ENCODE results near the gene PALLD.

Gene PALLD

GRCh38 chr4:168524897-168525296, 28.0 kb downstream of the PALLD start:
- DNase-seq (ENCODE audit: low read depth, low spot score) = no peak

GRCh38 chr4:168527560-168527959, 30.7 kb downstream of the PALLD start:
- no peak for DNase-seq (ENCODE audit: low read depth, low spot score)

- no peak for DNase-seq (ENCODE audit: low read depth, low spot score)
Measured at GRCh38 chr4:168528131-168528949, 31.5 kb downstream of the PALLD start.

- no peak for DNase-seq (ENCODE audit: low read depth, low spot score)
Measured at GRCh38 chr4:168529257-168529656, 32.4 kb downstream of the PALLD start.

DNA sequence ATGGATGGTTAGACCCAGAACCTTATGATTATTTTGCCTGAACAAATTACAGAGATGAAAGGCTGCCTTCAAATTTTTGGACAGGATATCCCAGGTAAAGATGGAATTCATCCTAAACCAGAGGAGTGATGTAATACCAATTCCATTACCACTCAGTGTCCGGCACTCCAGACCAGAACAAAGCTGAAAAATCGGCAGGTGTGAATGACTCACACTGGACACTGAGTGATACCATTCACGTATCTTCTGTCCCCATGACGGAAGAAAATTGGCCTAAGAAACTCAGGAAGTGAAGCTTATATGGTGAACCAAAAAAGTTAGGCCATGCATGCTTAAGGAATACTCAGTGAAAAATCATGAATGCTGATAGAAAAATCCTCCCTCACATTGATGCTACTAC, 34.5 kb downstream of the PALLD start:
- DNase-seq (ENCODE audit: low read depth, low spot score) = no peak

DNA sequence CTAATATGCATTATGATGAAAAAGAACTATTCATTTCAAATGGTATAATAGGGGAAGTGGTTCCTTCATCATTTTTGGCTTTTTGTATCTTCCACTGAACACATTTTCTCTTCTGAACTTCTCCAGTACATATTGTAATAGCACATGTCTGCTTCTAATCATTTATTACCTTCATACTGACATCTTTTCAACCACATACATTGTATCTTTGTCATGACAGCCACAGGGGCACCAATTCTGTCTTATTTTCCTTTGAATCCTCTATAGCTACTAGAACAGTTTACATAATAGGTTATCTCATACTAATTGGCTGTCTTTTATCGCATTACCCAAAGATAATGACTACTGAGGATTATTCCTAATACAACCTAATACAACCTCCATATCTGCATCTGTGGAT, 37.7 kb downstream of the PALLD start:
- DNase-seq (ENCODE audit: low read depth, low spot score) = no peak

DNA sequence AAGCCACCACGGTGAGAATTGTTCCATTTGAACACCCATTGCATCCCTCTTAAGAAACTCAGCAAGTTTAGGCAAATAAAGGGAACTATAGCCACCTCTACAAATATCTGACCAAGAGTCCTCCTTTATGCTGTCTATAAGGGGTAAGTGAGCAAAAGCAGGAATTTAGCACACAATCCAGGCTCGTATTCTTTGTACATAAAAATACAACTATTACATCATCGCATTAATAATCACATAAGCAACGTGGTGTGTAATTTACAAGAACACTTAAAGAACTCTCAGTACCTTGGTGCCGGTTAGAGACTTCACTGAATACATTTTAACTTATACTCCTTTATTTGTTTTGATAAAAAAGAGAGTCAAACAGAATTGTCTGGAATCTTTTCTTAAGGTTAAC, 38.8 kb downstream of the PALLD start:
- DNase-seq (ENCODE audit: low read depth, low spot score) = no peak

DNA sequence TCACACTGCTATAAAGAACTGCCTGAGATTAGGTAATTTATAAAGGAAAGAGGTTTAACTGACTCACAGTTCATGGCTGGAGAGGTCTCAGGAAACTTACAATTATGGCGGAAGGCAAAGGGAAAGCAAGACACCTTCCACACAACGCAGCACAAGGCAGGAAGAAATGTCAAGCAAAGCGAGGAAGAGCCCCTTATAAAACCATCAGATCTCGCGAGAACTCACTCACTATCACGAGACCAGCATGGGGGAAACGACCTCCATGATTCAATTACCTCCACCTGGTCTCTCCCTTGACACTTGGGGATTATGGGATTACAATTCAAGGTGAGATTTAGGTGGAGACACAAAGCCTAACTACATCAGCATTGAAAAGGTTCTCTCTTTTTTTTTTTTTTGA, 39.6 kb downstream of the PALLD start:
- no peak for DNase-seq (ENCODE audit: low read depth, low spot score)

DNA sequence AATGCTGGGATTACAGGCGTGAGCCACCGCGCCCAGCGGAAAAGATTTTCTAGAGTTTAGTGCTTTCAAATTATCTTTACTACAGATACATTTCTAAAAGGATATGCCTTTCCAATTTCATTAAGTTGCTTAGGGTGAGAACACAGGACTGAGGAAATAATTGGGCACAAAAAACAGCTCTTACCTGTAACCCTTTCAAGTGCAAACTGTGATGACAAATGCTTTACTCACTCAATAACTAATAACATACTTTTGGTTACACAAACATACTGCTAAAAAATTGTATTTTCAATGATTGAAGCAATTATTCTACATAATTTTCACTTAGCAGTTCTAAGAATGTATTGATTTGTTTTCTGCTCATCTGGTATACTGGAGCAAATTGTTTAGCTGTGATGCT, 40.2 kb downstream of the PALLD start:
- DNase-seq (ENCODE audit: low read depth, low spot score) = no peak

DNA sequence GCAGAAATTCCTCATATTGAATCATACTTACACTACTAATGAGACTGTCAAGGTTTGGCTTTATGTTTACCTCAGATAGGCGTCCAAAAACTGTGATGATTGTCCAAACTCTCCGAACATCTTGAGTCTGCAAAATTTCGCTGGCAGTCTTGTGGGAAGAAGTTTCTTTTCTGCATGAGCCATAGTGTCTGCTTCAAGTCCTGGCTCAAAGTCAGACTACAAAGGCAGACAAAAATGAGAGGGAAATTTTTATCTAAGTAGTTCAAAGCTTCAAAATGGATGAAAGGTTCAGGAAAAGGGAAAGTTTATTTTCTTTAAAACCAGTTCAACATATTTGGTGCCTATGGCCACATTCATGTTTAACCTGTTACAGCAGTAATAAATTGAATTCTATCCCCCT, 40.7 kb downstream of the PALLD start:
- no peak for DNase-seq (ENCODE audit: low read depth, low spot score)

DNA sequence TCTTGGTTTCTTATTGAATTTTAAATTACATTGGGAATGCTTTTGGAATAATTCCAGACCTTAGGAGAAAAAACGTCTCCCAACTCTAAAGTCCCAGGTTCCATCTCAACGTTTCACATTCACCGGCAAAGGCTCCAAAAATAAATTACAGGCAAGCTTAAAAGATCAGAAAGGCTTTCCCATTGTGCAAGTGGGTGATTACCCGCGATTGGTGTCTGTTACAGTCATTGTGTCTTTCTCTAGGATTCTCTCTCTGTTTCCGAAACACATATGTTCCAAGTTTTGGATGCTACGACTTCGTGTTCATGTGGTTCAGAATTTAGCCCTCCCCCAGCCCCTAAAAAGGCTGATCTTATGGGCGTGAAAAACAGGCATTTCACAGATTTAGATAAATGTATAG, 41.8 kb downstream of the PALLD start:
- DNase-seq (ENCODE audit: low read depth, low spot score) = no peak

DNA sequence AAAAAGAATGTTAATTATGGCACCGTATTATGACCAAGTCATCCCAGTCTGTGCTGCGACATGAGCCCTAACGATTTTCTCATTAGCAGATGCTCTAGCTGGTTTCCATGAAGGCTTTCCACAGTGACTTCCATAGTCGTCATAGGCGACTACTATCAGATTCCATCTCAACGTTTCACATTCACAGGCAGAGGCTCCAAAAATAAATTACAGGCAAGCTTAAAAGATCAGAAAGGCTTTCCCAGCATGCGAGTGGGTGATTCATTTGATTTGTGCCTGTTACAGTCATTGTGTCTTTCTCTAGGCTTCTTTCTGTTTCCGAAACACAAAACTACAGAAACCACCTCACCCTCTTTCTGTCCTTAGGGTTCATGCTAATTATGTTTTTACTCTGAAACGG, 43.2 kb downstream of the PALLD start:
- no peak for DNase-seq (ENCODE audit: low read depth, low spot score)

- no peak for DNase-seq (ENCODE audit: low read depth, low spot score)
Measured at GRCh38 chr4:168540503-168541265, 43.8 kb downstream of the PALLD start.

- no peak for DNase-seq (ENCODE audit: low read depth, low spot score)
Measured at GRCh38 chr4:168541266-168541953, 44.6 kb downstream of the PALLD start.

DNA sequence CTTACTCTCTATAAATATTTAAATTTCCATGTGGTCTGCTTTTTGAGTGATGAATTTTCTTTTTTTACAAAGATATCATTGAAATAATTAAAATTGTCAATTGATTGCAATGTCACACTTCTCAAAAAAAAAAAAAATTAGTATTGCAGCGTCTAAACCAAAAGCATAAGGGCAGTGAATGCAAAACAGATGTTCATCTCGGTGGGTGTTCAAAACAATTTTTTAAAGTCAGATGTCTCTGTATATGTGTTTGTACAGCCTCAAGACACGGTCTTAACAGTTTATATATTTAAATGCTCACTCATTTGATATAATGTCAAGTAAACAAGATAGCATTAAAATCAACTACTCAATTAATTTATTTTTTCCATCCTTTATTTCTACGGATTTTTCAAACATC, 52.3 kb downstream of the PALLD start:
- DNase-seq (ENCODE audit: low read depth, low spot score) = no peak

DNA sequence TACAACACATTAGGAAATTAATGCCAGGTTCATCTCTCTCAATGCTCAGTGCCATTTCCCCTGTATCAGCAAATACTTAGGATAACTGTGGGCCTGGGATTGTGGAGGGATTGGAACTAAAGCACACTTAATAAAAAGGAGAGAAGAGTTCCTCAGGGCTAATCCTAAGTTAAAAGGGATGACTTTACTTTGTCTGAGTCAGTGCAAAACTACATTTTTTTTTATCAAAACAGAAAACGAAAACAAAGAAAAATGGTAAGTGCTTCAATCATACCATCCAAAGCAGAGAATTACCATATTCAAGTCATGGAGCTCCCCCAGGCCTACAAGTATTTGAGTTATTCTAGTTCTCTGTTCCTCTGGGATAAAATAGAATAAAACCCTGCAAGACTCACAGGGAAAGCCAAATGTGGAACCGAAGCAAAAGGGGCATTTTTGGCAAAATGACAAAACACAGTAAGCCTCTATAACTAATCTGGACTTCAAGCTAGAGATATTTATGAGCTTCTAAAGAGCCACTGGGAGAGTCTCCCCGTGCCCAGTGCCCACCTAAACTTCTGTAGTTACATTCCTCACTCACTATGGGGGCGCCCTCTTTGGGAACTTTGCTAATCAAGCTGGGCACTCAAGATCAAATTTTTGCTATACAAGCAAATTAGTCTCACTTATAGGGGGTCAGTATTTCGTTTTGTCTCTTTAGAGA, 53.4 kb downstream of the PALLD start:
- no peak for DNase-seq (ENCODE audit: low read depth, low spot score)

DNA sequence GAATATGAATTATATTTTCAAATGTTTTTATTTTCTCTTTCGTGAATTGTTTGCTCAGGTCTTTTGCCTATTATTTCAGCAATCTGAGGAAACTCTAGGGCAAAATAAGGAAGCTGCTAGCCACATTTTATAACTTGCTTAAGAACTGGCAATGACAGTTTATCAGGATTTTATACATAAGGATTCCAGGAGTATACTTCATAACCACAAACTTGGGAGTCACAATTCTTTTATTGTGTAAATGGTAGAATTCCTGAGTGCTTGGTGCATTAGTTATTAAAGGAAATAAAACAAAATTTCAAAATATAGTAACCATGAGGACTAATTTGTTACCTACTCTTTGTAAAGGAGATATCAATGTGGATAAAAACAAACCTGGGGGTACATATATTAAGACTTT, 54.4 kb downstream of the PALLD start:
- no peak for DNase-seq (ENCODE audit: low read depth, low spot score)

DNA sequence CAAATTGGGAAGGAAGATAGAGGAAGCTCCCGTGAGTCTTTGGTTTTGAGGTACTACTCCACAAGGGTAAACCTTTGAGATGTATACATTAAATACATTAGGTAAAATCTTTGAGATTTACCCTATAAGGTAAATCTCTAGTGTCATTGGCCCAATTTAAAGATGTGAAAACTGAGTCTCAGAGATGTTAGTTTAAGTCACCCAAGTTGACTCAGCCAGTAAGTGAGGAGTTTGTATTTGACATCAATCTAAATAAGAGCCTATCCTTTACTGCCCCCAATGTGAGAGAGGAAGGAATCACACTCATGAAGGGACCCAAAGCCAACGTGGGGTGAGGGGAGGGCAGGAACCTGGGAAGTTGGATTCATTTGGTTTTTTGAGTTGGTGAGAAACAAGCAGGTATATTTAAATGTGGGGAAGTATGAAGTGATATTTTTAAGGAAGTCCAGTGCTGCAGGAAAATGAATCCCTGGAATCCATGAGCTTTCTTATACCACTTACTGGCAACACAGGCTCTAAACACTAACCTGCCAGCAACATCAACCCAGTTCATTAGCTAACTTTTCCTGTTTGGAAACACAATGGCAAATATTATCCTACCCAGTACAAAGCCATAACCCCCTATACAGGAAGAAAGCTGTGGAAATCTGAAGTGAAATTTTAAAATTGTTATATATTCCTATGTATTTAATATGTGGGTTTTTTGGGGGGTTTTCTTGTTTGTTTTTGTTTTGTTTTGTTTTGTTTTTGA, 55.3 kb downstream of the PALLD start:
- no peak for DNase-seq (ENCODE audit: low read depth, low spot score)

GRCh38 chr4:168553714-168554370, 57.0 kb downstream of the PALLD start:
- DNase-seq (ENCODE audit: low read depth, low spot score) = no peak

DNA sequence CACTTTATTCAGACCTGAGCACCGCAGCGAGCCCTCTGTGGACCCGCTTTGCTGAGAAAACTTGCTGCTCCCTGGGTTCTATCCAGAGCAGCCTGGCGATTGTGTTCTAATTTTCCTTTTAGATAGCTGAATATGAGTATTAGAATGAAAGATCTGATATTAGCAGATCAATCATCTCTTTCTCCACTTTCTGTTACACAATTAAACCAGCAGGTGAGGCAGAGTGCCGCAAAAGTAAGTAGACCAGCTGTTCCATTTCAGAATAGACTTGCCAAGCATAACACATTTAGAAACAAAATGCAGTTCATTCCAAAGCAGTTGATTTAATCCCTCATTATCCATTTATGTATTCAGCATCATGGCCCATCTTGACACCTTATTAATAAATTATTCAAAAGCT, 58.6 kb downstream of the PALLD start:
- DNase-seq (ENCODE audit: low read depth, low spot score) = no peak

GRCh38 chr4:168557658-168558057, 60.8 kb downstream of the PALLD start:
- no peak for DNase-seq (ENCODE audit: low read depth, low spot score)

Data from activated naive CD8-positive, alpha-beta T cell treated with anti-CD3 and anti-CD28 coated beads, Interleukin-2, amount 50 U/mL, for 16 hours (primary cell).